Thymus (tissue), 11 donors: ENCODE measurements around the gene AGBL5. TPM values are rescaled to one million over a fixed set of nuclear protein-coding genes. Genes with fewer than 3 reads are reported as not detected.
"Not testable (repeated sequence)": the region's sequence is repeated elsewhere in the genome, so short reads cannot be mapped to it uniquely, and the experiment has no call there.

Source experiments
- DNase-seq, 9 donors: peaks; one replicate each; pipeline ENCODE4 v3.0.0-alpha.2; 2013; ENCODE audit warnings: low spot score in 9 of 9, low read depth in 6 of 9, missing footprints in 1 of 9
- H3K27ac ChIP-seq, 2 donors: one replicate each; pipeline ENCODE4 v1.5.1; 2013; ENCODE audit warnings: control low read depth in 1 of 2, low read depth in 1 of 2, low read length in 1 of 2, mild to moderate bottlenecking in 1 of 2, moderate library complexity in 1 of 2
- H3K27me3 ChIP-seq, 2 donors: one replicate each; pipeline ENCODE4 v1.5.1; 2013; ENCODE audit warnings: low read length in 1 of 2; ENCODE audit not compliant: control insufficient read depth in 2 of 2, insufficient read depth in 1 of 2
- H3K36me3 ChIP-seq, 2 donors: one replicate each; pipeline ENCODE4 v1.5.1; 2013; ENCODE audit warnings: low read length in 1 of 2, mild to moderate bottlenecking in 1 of 2, moderate library complexity in 1 of 2; ENCODE audit not compliant: control insufficient read depth in 2 of 2, insufficient read depth in 2 of 2
- H3K4me1 ChIP-seq, 2 donors: one replicate each; pipeline ENCODE4 v1.5.1; 2013; ENCODE audit warnings: low read length in 2 of 2; ENCODE audit not compliant: control insufficient read depth in 2 of 2, insufficient read depth in 2 of 2
- H3K4me3 ChIP-seq, 2 donors: one replicate each; pipeline ENCODE4 v1.5.1; 2013; ENCODE audit warnings: low read length in 2 of 2, control low read depth in 1 of 2, mild to moderate bottlenecking in 1 of 2
- H3K9me3 ChIP-seq, 2 donors: one replicate each; pipeline ENCODE4 v1.5.1; 2013; ENCODE audit warnings: low read length in 1 of 2, mild to moderate bottlenecking in 1 of 2; ENCODE audit not compliant: control insufficient read depth in 2 of 2, insufficient read depth in 1 of 2
- WGBS: extraction: QIAGEN DNeasy Blood & Tissue Kit; methylation state at CpG from one replicate; pipeline ENCODE4 v1.1.7; 2013; 5-methylcytosine and 5-hydroxymethylcytosine counted together
- polyA plus RNA-seq: library from polyadenylated mRNA; stranded (reverse); fragments of 200-250 nt; gene quantifications from one replicate; pipeline ENCODE4 v1.2.3, GENCODE V29; 2013
- total RNA-seq: library from RNA; stranded (reverse); fragments of 120-200 nt; gene quantifications from one replicate; pipeline ENCODE4 v1.2.4, GENCODE V29; 2013
- donor health status: healthy.

AGBL5 gene
- total and polyA plus RNA-seq, 2 donors, result 11.0 to 18.5 TPM

DNA sequence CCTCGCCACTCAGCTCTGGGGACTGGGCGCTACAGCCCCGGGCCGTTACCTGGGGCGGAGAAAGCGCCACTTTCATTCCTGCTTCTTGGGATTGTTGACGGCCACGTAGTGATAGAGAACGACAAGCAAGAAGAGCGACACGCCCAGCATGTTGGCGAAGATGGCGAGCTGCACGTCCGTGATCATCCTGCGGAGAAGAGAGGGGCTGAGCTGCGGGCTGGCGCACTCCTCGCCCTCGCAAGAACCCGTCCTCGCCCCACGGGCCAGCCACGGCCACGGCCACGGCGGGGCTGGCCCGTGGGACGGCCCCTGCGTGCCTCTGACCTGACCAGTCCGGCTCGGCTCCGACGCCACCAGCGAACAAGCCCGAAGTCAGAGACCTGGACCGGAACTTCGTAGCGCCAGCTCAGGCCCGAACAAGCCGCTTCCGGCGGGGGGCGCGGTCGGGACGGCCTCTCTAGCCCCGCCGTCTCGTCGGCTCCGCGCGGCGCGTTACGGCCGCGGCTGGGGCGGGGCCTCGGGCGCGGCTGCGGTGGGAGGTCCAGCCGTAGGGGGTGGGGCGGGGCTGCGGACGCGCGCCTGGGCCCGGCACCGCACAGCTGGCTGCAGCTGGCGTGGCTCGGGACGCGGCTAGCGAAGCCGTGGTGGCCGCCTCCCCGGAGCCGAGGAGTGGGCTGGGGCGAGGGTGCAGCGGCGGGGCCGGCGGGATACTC, 20.0 kb downstream of the AGBL5 start, which contains the start of gene OST4:
TSS of gene OST4 (minus strand) at position 378 of the 713 bp plus-strand sequence.
- peaks cover 30 to 31% of the 10 kb centered on the region in 2 donors for H3K36me3 ChIP-seq
- WGBS, result under 1% methylated on average over 86 of the region's 86 CpGs
- DNase-seq, result peak in 7 of 9 donors; percentile 65 to 94 (median 86)
- no peaks in the 10 kb centered on the region for H3K9me3 ChIP-seq
- peak within 1 kb of the TSS; percentile 75 to 96 for H3K4me3 ChIP-seq
- H3K27me3 ChIP-seq, result no peaks in the 10 kb centered on the region
- H3K4me1 ChIP-seq, result peaks cover 22 to 54% of the 10 kb centered on the region in 2 donors
- H3K27ac ChIP-seq, result peak within 1 kb of the TSS; percentile 87 to 88

DNA sequence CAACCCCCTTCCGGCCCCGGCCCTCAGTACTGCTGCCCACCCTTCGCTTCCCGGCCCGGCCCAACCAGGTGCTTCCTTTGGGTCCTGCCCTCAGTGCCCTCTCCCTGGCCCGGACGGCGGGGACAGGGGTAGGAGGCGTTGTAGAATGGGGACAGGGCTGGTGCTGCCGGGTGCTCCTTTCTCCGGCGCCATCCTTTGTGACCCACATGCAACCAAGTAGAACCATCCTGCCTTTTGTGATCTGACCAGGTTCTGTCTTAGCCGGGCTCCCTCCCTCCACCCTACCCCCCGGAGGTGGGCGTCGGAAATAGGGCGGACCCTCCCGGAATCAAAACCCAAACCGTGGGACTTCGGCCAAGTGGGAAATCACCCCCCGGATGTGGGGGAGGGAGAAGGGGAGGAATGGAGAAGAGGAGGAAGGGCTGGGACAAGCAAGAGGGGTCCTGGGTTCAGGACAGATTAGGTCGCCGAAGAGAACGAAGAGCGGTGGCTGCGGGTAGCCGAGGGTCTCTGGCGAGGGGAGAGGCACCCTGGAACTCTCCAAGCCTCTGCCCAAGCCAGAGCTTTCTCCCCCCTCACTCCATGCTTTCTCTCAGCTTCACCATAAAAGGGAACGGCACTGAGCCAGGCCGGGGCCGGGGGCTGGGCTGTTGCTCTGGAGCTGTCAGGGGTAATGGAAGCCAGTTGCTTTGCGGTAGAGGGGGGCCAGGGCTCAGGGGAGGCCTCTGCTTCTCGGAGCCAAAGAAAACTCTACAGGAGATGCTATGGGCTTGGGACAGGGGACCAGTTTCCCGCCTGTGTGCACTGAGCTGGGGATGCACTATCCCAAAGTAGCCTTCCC, 20.7 kb downstream of the AGBL5 start:
- Histone ChIP-seq H3K4me3 (peak overlapping the region; percentile 75 to 83), H3K4me1 (peaks cover 22 to 58% of the 10 kb centered on the region in 2 donors), H3K27me3 (no peaks in the 10 kb centered on the region), H3K27ac (peak overlapping the region; percentile 87 to 88), H3K36me3 (peaks cover 23 to 29% of the 10 kb centered on the region in 2 donors), H3K9me3 (no peaks in the 10 kb centered on the region)
- WGBS, result 6% methylated on average over 34 of the region's 34 CpGs
- DNase-seq, result peak in 3 of 9 donors; percentile 27 to 56 (median 37)

DNA sequence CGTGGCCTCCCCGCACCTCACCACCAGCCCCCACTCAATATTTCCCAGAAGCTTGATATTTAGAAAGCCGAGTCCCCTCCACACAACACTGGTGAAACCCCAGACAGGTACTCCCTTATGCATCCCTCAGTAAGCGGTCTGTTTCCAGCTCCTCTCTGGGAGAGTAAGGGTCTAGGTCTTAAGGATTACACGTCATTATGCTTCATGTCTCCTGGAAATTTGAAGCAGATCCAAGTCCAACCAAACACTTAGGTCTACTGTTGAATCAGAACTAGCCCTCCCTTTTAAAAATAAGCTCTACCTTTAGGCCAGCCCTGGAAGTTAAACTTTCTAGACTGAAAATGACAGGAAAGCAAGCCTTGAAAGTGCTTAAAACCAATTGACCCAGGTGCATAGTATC, 21.5 kb downstream of the AGBL5 start:
- Histone ChIP-seq H3K4me1 (peaks cover 22 to 65% of the 10 kb centered on the region in 2 donors), H3K4me3 (no peak overlapping the region), H3K27me3 (no peaks in the 10 kb centered on the region), H3K36me3 (peaks cover 16 to 22% of the 10 kb centered on the region in 2 donors), H3K27ac (peak overlapping the region; percentile 46 to 87), H3K9me3 (no peaks in the 10 kb centered on the region)
- WGBS, result 90% methylated on average over 5 of the region's 5 CpGs
- DNase-seq, result no peak

DNA sequence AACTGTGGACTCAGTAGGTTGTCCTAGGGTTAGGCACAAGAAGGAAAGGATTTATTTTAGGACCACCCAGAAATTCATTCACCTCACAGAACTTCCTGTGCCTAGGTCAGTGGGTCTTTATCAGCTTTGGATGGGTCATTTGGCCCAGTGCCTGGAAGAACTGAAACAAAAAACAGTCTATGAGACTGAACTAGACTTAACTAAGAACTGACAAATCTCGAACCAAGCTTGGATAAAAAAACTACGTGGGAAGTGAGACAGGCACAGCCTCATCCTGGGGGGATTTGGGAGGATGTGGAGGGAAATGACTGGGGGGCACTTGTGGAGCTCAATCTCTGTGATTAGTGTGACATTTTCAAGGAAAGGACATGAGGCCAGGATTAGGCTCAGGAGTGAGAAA, 22.3 kb downstream of the AGBL5 start:
- H3K4me1 ChIP-seq, result peaks cover 22 to 73% of the 10 kb centered on the region in 2 donors
- peaks cover 8 to 13% of the 10 kb centered on the region in 2 donors for H3K36me3 ChIP-seq
- DNase-seq, result no peak
- 85% methylated on average over 2 of the region's 2 CpGs for WGBS
- peak overlapping the region; percentile 10 to 15 for H3K27ac ChIP-seq
- H3K27me3 ChIP-seq, result peaks cover 0 to 4% of the 10 kb centered on the region in 2 donors
- no peaks in the 10 kb centered on the region for H3K9me3 ChIP-seq
- H3K4me3 ChIP-seq, result no peak overlapping the region

DNA sequence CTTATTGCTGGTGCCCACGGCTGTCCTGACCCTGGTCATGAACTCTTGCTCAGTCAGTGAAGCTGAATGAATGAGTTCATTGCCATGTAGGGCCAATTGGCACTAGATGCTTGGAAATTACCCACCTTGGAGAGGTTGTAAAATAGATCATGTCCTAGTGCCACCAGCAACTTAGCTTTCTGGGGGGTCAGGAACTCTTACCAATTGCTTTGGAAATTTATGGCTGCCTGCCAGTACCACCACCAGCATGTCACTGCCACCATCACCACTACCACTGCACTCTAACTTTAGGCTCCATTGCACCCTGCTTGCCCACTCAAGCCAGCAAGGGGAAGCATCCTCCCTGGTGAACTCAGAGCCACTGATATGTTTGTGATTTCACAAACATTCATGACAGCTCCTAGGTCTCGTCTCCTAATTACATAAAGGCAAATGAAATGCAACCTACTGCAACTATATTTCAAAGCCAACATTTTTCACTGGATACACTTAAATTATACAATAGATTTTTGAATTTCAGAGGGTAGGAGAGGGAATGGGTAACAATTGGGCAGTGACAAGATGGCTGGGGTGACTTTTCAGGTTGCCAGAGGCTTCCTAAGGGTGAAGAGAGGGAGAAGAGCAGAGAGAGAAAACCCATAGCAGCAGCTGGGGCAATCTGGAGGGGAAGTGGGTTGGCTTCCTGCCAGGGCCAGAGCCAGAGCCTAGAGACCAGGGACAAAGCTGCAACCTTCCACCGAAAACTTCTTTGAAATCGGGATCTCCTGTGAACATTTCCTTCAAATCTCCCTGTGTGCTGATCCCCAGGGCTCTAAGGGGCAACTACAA, 23.5 kb downstream of the AGBL5 start:
- Histone ChIP-seq H3K4me3 (no peak overlapping the region), H3K27me3 (peaks cover 0 to 10% of the 10 kb centered on the region in 2 donors), H3K9me3 (no peaks in the 10 kb centered on the region), H3K36me3 (peaks cover 0 to 2% of the 10 kb centered on the region in 2 donors), H3K4me1 (peaks cover 20 to 81% of the 10 kb centered on the region in 2 donors), H3K27ac (peak overlapping the region; percentile 61 to 82)
- 41% methylated on average over 4 of the region's 4 CpGs for WGBS
- peak in 4 of 9 donors; percentile 30 to 82 (median 60) for DNase-seq

DNA sequence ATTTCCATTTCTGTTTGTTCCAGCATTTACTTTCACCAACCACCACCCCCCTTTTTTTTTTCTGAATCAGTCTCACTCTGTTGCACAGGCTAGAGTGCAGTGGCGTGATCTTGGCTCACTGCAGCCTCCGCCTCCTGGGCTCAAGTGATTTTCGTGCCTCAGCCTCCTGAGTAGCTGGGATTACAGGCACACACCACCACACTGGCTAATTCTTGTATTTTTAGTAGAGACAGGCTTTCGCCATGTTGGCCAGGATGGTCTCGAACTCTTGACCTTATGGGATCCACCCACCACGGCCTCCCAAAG, 24.1 kb downstream of the AGBL5 start:
- H3K36me3 ChIP-seq, H3K9me3 ChIP-seq, DNase-seq, H3K4me3 ChIP-seq, H3K27me3 ChIP-seq: not testable (repeated sequence)
- Histone ChIP-seq H3K27ac (peak overlapping the region; percentile 61 to 82), H3K4me1 (peaks cover 14 to 81% of the 10 kb centered on the region in 2 donors)
- WGBS, result 59% methylated on average over 6 of the region's 6 CpGs

DNA sequence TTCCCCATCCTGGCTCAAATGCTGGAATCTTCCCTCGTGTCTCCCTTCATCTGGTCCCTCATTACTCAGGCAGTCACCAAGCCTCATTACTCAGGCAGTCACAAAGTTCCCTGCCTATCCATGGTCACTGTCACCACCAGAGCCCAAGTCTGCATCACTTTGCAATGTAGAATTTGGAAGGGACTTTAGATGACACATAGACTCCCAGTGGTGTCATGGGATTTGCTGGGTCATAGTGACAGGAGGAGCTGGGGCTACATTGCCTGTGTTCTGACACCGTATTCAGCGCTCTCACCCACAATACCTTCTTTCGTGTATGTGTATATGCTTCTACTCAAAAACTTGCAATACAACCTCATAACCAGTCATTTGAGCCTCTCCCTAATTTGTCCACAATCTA, 24.9 kb downstream of the AGBL5 start:
- Histone ChIP-seq H3K4me1 (peaks cover 11 to 83% of the 10 kb centered on the region in 2 donors), H3K36me3 (no peaks in the 10 kb centered on the region), H3K4me3 (no peak overlapping the region), H3K27me3 (peaks cover 0 to 10% of the 10 kb centered on the region in 2 donors), H3K9me3 (no peaks in the 10 kb centered on the region), H3K27ac (no peak overlapping the region)
- no peak for DNase-seq
- WGBS, result 98% methylated on average over 4 of the region's 4 CpGs

DNA sequence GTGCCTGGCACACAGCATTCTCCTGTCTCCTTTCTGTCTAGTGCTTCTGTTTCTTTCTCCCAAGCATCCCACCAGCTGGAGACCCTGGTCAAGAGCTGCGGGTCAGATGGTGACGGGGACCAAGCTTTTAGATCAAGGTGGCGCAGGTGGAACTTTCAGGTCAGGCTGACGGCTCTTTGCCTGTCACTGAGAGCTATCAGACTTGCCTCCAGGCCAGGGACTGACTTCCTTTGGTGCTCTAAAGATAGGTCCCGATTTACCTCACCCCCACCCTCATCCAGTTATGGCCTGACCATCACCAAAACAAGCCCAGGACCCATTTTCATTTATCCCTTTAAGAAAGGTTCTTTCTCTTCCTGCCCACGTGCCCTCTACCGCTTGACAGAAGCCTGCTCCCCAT, 25.8 kb downstream of the AGBL5 start:
- Histone ChIP-seq H3K4me3 (no peak overlapping the region), H3K27me3 (peaks cover 0 to 10% of the 10 kb centered on the region in 2 donors), H3K4me1 (peaks cover 20 to 87% of the 10 kb centered on the region in 2 donors), H3K36me3 (no peaks in the 10 kb centered on the region), H3K27ac (no peak overlapping the region), H3K9me3 (no peaks in the 10 kb centered on the region)
- peak in 1 of 9 donors; percentile 39 for DNase-seq
- WGBS, result 67% methylated on average over 7 of the region's 7 CpGs
